K562 (cell line): ENCODE data around the gene DHX8. TPM values are rescaled to one million over a fixed set of nuclear protein-coding genes. Genes with fewer than 3 reads are reported as not detected.

ENCODE experiments used
- ATAC-seq: fragments of 200-7000 bp; cut with Tn5 transposase; 3 replicates; pipeline ENCODE4 v1.9.1; 2020; ENCODE audit warnings: moderate library complexity
- BruUV-seq: library from RNA; stranded (reverse); fragments of 400-500 nt; replicated peaks from 2 replicates; lab custom pipeline; 2021; lab: Mats Ljungman, UMichigan
- CTCF ChIA-PET: fragments of 300-600 bp; formaldehyde crosslinking; extraction: SDS; loops from one replicate; lab custom pipeline; 2021; ENCODE audit warnings: low intra/inter-chr PET ratio; lab: Yijun Ruan, JAX
- POLR2A ChIA-PET: fragments of 300-600, 350-650 bp; sonication (Branson Sonifier 250); formaldehyde crosslinking; extraction: SDS; loops from one replicate; lab custom pipeline; 2021; ENCODE audit warnings: antibody characterized with exemption, inconsistent platforms; lab: Yijun Ruan, JAX
- DNase-seq, 4 experiments: peaks; one replicate each; pipeline versions ENCODE4 v3.0.0 to v3.0.0-alpha.2; 2011 to 2018; ENCODE audit warnings: low spot score in 3 of 4, mixed read lengths in 3 of 4; ENCODE audit errors: extremely low read depth in 1 of 4
- FAIRE-seq: peaks from 2 replicates; lab custom pipeline; 2011; peaks lifted over from hg19 to GRCh38; lab: Jason Lieb, UNC
- H2AFZ ChIP-seq: 2 replicates; pipeline ENCODE4 v1.6.0; 2011; ENCODE audit warnings: low read depth, low read length, control low read depth, inconsistent platforms
- H3K27ac ChIP-seq: fragments of 200-600 bp; 3 replicates; pipeline ENCODE4 v1.8.0; 2011; ENCODE audit warnings: low read depth, mild to moderate bottlenecking, control low read depth, inconsistent platforms, low read length, moderate library complexity, mixed read lengths; ENCODE audit errors: extremely low read depth
- H3K27me3 ChIP-seq, 2 experiments: fragments of 300-600 bp in 1 of 2; 2 replicates in 1 of 2; 3 replicates in 1 of 2; pipeline versions ENCODE4 v1.6.0 to v1.8.0; 2011; ENCODE audit warnings: inconsistent platforms in 2 of 2, low read length in 2 of 2, mild to moderate bottlenecking in 1 of 2, mixed read lengths in 1 of 2, moderate library complexity in 1 of 2; ENCODE audit not compliant: control insufficient read depth in 2 of 2, insufficient read depth in 2 of 2
- H3K36me3 ChIP-seq: fragments of 300-600 bp; 3 replicates; pipeline ENCODE4 v1.8.0; 2011; ENCODE audit warnings: mild to moderate bottlenecking, low read length, inconsistent platforms; ENCODE audit not compliant: control insufficient read depth, insufficient read depth
- H3K4me1 ChIP-seq, 2 experiments: fragments of 200-600 bp in 1 of 2; replicated peaks in 1 of 2; 2 replicates in 1 of 2; 3 replicates in 1 of 2; pipeline versions ENCODE4 v1.5.1 to v1.8.0; 2011; ENCODE audit warnings: inconsistent platforms in 2 of 2, low read length in 2 of 2, mild to moderate bottlenecking in 1 of 2, mixed read lengths in 1 of 2, moderate library complexity in 1 of 2; ENCODE audit not compliant: control insufficient read depth in 2 of 2, insufficient read depth in 2 of 2
- H3K4me2 ChIP-seq: 2 replicates; pipeline ENCODE4 v1.6.1; 2011; ENCODE audit warnings: low read length, control low read depth, inconsistent platforms, mixed read lengths; ENCODE audit not compliant: insufficient read depth
- H3K4me3 ChIP-seq: fragments of 200-600 bp; sonication (generic), shearing (Covaris generic); 2 replicates; pipeline ENCODE4 v1.5.1; 2016; ENCODE audit warnings: control low read depth, inconsistent platforms
- H3K79me2 ChIP-seq: fragments of 200-600 bp; 3 replicates; pipeline ENCODE4 v1.8.0; 2011; ENCODE audit warnings: low read length, inconsistent platforms; ENCODE audit not compliant: control insufficient read depth, insufficient read depth
- H3K9ac ChIP-seq, 2 experiments: 2 replicates each; pipeline versions ENCODE4 v1.6.0 to v1.6.1; 2011; ENCODE audit warnings: low read depth in 2 of 2, low read length in 2 of 2, control low read depth in 1 of 2, inconsistent platforms in 1 of 2, mild to moderate bottlenecking in 1 of 2, mixed read lengths in 1 of 2; ENCODE audit not compliant: insufficient read depth in 1 of 2
- H3K9me1 ChIP-seq: one replicate; pipeline ENCODE4 v1.6.0; 2011; ENCODE audit warnings: inconsistent platforms, mild to moderate bottlenecking, low read length, moderate library complexity; ENCODE audit not compliant: control insufficient read depth, insufficient read depth
- H3K9me3 ChIP-seq: replicated peaks from 2 replicates; pipeline ENCODE4 v1.5.1; 2011; ENCODE audit warnings: low read depth, low read length, inconsistent platforms; ENCODE audit not compliant: control insufficient read depth, insufficient read depth
- H4K20me1 ChIP-seq: replicated peaks from 2 replicates; pipeline ENCODE4 v1.6.1; 2011; ENCODE audit warnings: low read length, inconsistent platforms, mixed read lengths; ENCODE audit not compliant: control insufficient read depth, insufficient read depth
- CREB3 ChIP-seq: fragments of 450-650 bp; conservative IDR thresholded peaks from 2 replicates; pipeline ENCODE4 v1.6.1; 2016; ENCODE audit warnings: missing genetic modification characterization, low read depth, mild to moderate bottlenecking, missing compliant biosample characterization, moderate library complexity
- CXXC5 ChIP-seq: fragments of 250-450 bp; sonication (Bioruptor Pico); IDR thresholded peaks from 2 replicates; pipeline ENCODE4 v1.8.0; 2022; ENCODE audit warnings: inconsistent platforms, mild to moderate bottlenecking, moderate library complexity
- KAT8 ChIP-seq: fragments of 450-650 bp; IDR thresholded peaks from 2 replicates; pipeline ENCODE4 v1.6.1; 2016; ENCODE audit warnings: low read depth, mild to moderate bottlenecking
- L3MBTL2 ChIP-seq: fragments of 450-650 bp; IDR thresholded peaks from 2 replicates; pipeline ENCODE4 v1.6.1; 2016; ENCODE audit warnings: mild to moderate bottlenecking, moderate library complexity
- MNT ChIP-seq, 2 experiments: fragments of 450-650 bp; conservative IDR thresholded peaks; 2 replicates each; pipeline ENCODE4 v1.6.1; 2017; ENCODE audit warnings: mild to moderate bottlenecking in 2 of 2, moderate library complexity in 2 of 2
- SMAD4 ChIP-seq: fragments of 250-450 bp; sonication (Bioruptor Pico); conservative IDR thresholded peaks from 2 replicates; pipeline ENCODE4 v1.8.0; 2021; ENCODE audit warnings: inconsistent platforms, mild to moderate bottlenecking, moderate library complexity
- TAL1 ChIP-seq: fragments of 450-650 bp; IDR thresholded peaks from 2 replicates; pipeline ENCODE4 v1.6.1; 2016; ENCODE audit warnings: mild to moderate bottlenecking
- TCF3 ChIP-seq: sonication (generic); formaldehyde crosslinking; IDR thresholded peaks from 2 replicates; pipeline ENCODE4 v1.4.0; 2020; ENCODE audit warnings: mild to moderate bottlenecking, missing genetic modification reagents
- ZFX ChIP-seq: sonication (generic); formaldehyde crosslinking; IDR thresholded peaks from 2 replicates; pipeline ENCODE4 v1.8.0; 2022; ENCODE audit warnings: mild to moderate bottlenecking, missing genetic modification reagents, moderate library complexity
- ZNF121 ChIP-seq: sonication (generic); formaldehyde crosslinking; conservative IDR thresholded peaks from 2 replicates; pipeline ENCODE4 v1.8.0; 2022; ENCODE audit warnings: missing genetic modification reagents
- ZNF143 ChIP-seq: sonication (generic); formaldehyde crosslinking; IDR thresholded peaks from 2 replicates; pipeline ENCODE4 v1.9.0; 2022; ENCODE audit warnings: mild to moderate bottlenecking, missing genetic modification reagents
- ZNF263 ChIP-seq: sonication (generic); formaldehyde crosslinking; IDR thresholded peaks from 2 replicates; pipeline ENCODE4 v1.8.0; 2022; ENCODE audit warnings: mild to moderate bottlenecking, missing genetic modification reagents, borderline replicate concordance
- ZNF395 ChIP-seq: fragments of 200-800 bp; sonication (Bioruptor generic); IDR thresholded peaks from 2 replicates; pipeline ENCODE4 v1.6.1; 2017; ENCODE audit warnings: missing genetic modification characterization, missing compliant biosample characterization
- ZNF584 ChIP-seq: fragments of 200-800 bp; sonication (Bioruptor generic); IDR thresholded peaks from 2 replicates; pipeline ENCODE4 v1.6.1; 2016; ENCODE audit warnings: low read depth, mild to moderate bottlenecking, missing genetic modification characterization, missing compliant biosample characterization
- ZNF589 ChIP-seq: fragments of 200-800 bp; sonication (Bioruptor generic); IDR thresholded peaks from 2 replicates; pipeline ENCODE4 v1.6.1; 2016; ENCODE audit warnings: low read depth, missing genetic modification characterization, missing compliant biosample characterization
- ZNF644 ChIP-seq: fragments of 200-800 bp; sonication (Bioruptor generic); IDR thresholded peaks from 2 replicates; pipeline ENCODE4 v1.6.1; 2016; ENCODE audit warnings: low read depth, missing genetic modification characterization, missing compliant biosample characterization
- WGBS: fragments of 100-300 bp; shearing (Covaris generic); methylation state at CpG from one replicate; pipeline ENCODE4 v1.1.6; 2016; ENCODE audit warnings: low coverage, mixed read lengths; ENCODE audit not compliant: insufficient coverage; ENCODE audit errors: missing lambda C conversion rate; 5-methylcytosine and 5-hydroxymethylcytosine counted together
- in situ Hi-C: fragments of 300-500 bp; cut with MboI; formaldehyde crosslinking; loops from 4 replicates; pipeline ENCODE4 v1.15.0; 2018; ENCODE audit warnings: inconsistent platforms, mixed read lengths
- intact Hi-C: fragments of 100-400 bp; cut with micrococcal nuclease; formaldehyde crosslinking; loops from 2 replicates; pipeline ENCODE4 v1.14.2; 2022
- polyA plus RNA-seq, 8 experiments: library from polyadenylated mRNA; depleted of rRNA in 4 of 8; stranded (reverse) in 5 of 8; unstranded in 3 of 8; fragments of >200 nt; fragmentation: Nextera tagmentation in 2 of 8; fragmentation: Illumina TruSeq in 1 of 8; extraction: Ambion mirVana in 2 of 8; extraction: Trizol in 1 of 8; gene quantifications; 2 replicates each; pipeline versions ENCODE4 v1.2.1 to v1.2.3, GENCODE V29; 2011 to 2014; ENCODE audit warnings: inconsistent platforms in 1 of 8, missing spikeins in 1 of 8
- total RNA-seq, 7 experiments: library from RNA; depleted of rRNA in 6 of 7; stranded (reverse); fragments of >200 nt in 6 of 7; fragmentation: Illumina TruSeq in 2 of 7; extraction: Trizol in 2 of 7; gene quantifications; 2 replicates each; pipeline versions ENCODE4 v1.2.1 to v1.2.3, GENCODE V29; 2011 to 2021; ENCODE audit warnings: low replicate concordance in 1 of 7

DHX8 gene
- total and polyA plus RNA-seq, 9 of the 15 experiments (the other 6 are each of a cell fraction or from before 2014, with no cell fraction given), result 16.7 to 42.5 (median 25.6) TPM

GRCh38 chr17:43534909-43535308 is 51.1 kb downstream of the DHX8 start:
- ATAC-seq (peak; percentile 13; the same call in 1 of the 3 replicates), DNase-seq (peak in 2 of 4 experiments; percentile 42 to 66), FAIRE-seq (peak; percentile 46)
- Histone ChIP-seq H3K79me2 (peaks cover 3% of the 10 kb centered on the region; the same call in 1 of the 3 replicates), H3K27me3 (no peaks in the 10 kb centered on the region), H2AFZ (peak overlapping the region; percentile 33; the same call in 1 of the 2 replicates), H4K20me1 (no peaks in the 10 kb centered on the region), H3K27ac (peak overlapping the region; percentile 53; the same call in 1 of the 3 replicates), H3K9ac (no peak overlapping the region), H3K4me3 (no peak overlapping the region), H3K4me2 (no peak overlapping the region; the same call in 1 of the 2 replicates), H3K4me1 (peaks cover 15 to 41% of the 10 kb centered on the region in 2 experiments), H3K36me3 (peaks cover 29% of the 10 kb centered on the region), H3K9me3 (no peaks in the 10 kb centered on the region), H3K9me1 (peaks cover 1% of the 10 kb centered on the region)
- intact Hi-C loops (no loop called here), in situ Hi-C loops (no loop called here)
- no TSS peak for BruUV-seq
- WGBS, result 21% methylated on average over 5 of the region's 5 CpGs
- POLR2A ChIA-PET, result interaction anchor here (1.0 kb wide), 1 partner anchor 9 kb away, joined by 3 read pairs; no protein-coding TSS in a partner anchor
- CTCF ChIA-PET, result no interaction called here
- TF ChIP-seq TCF3, result peak; percentile 72
- TF ChIP-seq ZNF644, result 0 out of 2 replicates have a peak, but pooled peaks have one; percentile 13
- TF ChIP-seq ZNF143 (CRISPR knock-in tag), result no peak
- TF ChIP-seq ZNF395 (CRISPR knock-in tag), result 0 out of 2 replicates have a peak, but pooled peaks have one; percentile 53
- TF ChIP-seq MNT (conservative IDR thresholded peaks at IDR 0.05), result peak in 1 of 2 experiments; percentile 23; a peak in 1 of 4 replicates
- 0 out of 2 replicates have a peak, but pooled peaks have one; percentile 28 for TF ChIP-seq SMAD4 (CRISPR knock-in tag)
- TF ChIP-seq ZNF263 (CRISPR knock-in tag), result no peak
- peak; percentile 57; the same call in 1 of the 2 replicates for TF ChIP-seq ZNF589
- TF ChIP-seq ZNF584 (CRISPR knock-in tag), result peak; percentile 70; the same call in 1 of the 2 replicates
- no peak for TF ChIP-seq KAT8
- TF ChIP-seq ZNF121 (CRISPR knock-in tag), result no peak
- peak; percentile 33 for TF ChIP-seq TAL1
- TF ChIP-seq CREB3 (tag), result no peak
- TF ChIP-seq ZFX, result 0 out of 2 replicates have a peak, but pooled peaks have one; percentile 28
- peak; percentile 87 for TF ChIP-seq L3MBTL2
- TF ChIP-seq CXXC5 (CRISPR knock-in tag), result peak; percentile 59
